ENCODE results near the gene CNOT4.
"Not testable (repeated sequence)": the region's sequence is repeated elsewhere in the genome, so short reads cannot be mapped to it uniquely, and the experiment has no call there.

The CNOT4 gene

DNA sequence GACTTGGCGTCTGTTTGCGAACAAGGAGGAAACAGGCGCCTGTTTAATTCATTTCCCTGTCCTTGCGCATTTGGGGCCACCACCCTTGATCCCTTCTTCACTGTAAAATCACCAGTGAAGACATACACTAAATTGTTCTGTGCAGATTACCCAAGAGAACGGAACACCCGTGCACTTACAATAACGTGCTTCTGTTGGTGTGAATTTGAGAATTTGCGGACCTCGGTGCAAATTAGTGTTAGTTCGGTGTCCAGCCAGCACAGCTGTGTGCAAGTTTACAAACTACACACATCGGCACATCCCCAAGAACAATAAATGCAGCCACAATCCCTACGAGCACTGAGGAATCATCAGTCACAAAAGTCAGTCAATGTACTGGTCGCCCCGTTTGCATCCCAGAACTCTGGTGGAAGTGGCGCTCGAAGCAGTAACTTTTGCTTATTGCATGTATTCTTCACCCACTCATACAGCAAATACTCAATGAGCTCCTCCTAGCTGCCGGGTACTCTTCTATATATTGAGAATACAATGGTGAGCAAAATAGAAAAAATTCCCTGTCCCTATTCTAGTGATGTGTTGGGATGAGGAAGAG, 786 bp upstream of the CNOT4 start:
- no peak for DNase-seq

DNA sequence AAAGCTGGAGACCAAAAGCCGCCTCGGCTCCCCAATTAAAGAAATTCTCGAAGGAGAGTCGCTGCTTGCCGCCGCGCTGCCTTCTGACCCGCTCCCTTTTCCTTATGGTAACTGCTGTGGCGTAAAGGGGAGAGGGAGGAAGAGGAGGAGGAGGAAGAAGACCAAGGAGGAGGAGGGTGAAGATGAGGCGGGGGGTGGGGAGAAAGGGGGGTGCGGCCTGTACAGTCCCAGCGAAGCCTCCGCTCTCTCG, 388 bp downstream of the CNOT4 start:
- no peak for DNase-seq

- no peak for DNase-seq
These were observed 866 bp downstream of the CNOT4 start for GRCh38 chr7:135508883-135509588.

DNA sequence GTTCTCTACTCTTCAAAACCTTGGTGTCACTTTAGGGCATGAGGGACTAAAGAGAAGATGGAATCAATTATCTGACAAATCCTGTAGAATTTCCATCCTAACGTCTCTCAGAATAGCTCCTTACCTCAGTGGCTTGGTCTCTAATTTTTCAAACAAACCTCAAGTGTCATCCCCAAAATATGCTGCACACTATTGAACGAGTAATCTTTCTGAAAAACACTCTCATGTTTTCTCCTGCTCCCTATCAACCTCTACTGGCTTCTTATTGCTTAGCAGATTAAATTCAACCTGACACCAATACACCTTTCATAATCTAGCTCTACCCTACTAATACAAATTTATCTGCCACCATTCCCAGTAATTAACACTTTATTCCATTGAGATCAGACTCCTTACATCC, 8.5 kb downstream of the CNOT4 start:
- no peak for DNase-seq

DNA sequence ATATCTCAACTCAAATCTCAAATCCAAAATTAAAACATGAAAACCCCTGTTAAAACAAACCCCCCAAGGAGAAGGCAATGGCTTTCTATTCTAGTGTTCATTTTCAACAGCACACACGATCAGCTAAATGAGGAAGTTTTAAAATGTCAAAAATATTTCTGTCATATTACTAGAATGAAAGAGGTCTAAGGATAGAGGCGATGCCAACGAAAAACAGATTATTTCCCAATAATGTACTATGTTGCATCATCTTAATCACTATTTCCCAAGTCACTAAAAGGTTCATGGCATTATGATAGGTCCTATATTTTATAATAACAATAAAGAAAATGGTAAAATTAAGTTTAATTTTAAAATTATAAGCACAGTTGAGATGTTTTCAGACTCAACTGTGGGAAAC, 10.1 kb downstream of the CNOT4 start:
- DNase-seq, result no peak

- DNase-seq, result not testable (repeated sequence)
These were observed 12.7 kb downstream of the CNOT4 start for GRCh38 chr7:135497161-135497560.

GRCh38 chr7:135493362-135493761, 16.5 kb downstream of the CNOT4 start:
- DNase-seq, result no peak

DNA sequence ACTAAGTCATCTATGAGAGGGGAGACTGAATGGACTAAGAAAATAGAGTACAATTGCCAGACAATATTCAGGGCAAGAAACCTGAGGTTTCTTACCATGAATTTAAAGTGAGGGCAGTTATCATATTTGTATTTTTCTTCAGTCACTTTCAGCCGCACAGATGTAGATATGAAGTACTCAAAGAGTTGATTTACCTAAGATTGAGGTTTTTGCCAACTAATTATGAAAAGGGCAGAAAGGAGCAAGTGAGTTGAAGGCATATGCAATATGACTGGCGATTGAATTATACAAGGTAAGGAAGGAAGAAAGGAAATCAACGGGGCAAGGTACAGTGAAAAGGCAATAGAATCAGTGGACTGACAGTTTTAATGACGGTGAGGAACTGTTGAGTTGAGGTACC, 17.8 kb downstream of the CNOT4 start:
- DNase-seq, result no peak

- no peak for DNase-seq
These were observed 19.1 kb downstream of the CNOT4 start for GRCh38 chr7:135490783-135491182.

DNA sequence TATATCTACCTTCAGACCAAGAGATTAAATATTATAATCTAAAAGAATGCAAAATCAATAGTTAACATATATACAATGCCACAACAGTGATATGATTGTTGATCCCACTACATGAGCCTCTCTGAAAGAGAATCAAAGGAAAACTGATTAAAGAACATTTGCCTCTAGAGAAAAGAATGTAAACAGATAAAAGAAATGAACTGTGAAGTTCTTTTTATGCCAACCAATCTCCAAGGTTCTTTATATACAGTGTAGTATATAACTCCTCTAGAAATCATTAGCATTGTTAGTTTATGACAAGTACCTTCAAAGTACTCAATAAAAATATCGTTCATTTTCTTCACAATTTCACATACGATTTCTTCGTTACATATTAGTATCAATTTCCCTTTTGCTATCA, 20.1 kb downstream of the CNOT4 start:
- no peak for DNase-seq

- DNase-seq, result no peak
These were observed 23.5 kb downstream of the CNOT4 start for GRCh38 chr7:135486261-135486920.

- DNase-seq, result no peak
These were observed 28.3 kb downstream of the CNOT4 start for GRCh38 chr7:135481598-135481979.

- no peak for DNase-seq
These were observed 28.8 kb downstream of the CNOT4 start for GRCh38 chr7:135480966-135481597.

- DNase-seq, result no peak
These were observed 34.4 kb downstream of the CNOT4 start for GRCh38 chr7:135475521-135475920.

GRCh38 chr7:135469705-135470104, 40.2 kb downstream of the CNOT4 start:
- DNase-seq, result not testable (repeated sequence)

GRCh38 chr7:135467207-135467711, 42.6 kb downstream of the CNOT4 start:
- no peak for DNase-seq

DNA sequence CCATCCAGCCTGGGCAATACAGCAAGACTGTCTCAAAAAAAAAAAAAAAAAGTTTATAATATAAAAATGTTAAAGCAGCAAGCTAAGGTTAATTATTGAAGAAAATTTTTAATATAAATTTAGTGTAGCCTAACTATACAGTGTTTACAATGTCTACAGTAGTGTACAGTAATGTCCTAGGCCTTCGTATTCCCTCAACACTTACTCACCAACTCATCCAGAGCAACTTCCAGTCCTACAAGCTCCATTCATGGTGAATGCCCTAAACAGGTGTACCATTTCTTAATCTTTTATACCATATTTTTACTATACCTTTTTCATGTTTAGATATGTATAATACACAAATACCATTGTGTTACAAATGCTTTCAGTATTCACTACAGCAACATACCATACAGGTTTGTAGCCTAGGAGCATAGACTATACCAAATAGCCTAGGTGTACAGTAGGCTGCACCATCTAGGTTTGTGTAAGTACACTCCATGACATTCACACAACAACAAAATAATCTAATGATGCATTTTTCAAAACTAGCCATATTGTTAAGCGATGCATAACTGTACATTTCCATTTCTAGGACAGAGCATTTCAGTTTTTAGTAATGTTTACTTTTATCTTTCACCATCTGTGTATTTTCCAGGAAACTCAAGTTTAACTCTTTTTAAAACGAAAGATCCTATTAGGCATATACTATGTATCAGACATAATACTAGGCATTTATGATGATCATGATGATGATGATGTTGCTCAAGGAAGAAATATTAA, 43.3 kb downstream of the CNOT4 start:
- DNase-seq, result no peak

- DNase-seq, result no peak
These were observed 46.0 kb downstream of the CNOT4 start for GRCh38 chr7:135463908-135464307.

GRCh38 chr7:135459951-135460567, 49.8 kb downstream of the CNOT4 start:
- no peak for DNase-seq

DNA sequence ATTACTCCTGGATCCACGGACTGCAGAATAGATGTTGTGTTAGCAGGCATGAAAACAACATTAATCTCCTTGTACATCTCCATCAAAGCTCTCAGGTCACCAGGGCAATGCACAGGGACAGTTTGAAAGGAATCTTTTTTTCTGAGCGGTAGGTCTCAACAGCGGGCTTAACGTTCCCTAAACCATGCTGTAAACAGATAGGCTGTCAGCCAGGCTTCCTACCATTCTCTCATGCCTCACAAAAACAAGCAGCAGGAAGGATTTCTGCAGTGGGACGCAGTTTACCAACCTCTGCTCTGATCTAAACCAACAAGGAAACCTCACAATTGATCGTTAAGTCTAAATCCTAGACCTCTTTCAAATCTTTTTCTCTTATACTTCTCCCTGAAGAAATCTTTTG, 50.8 kb downstream of the CNOT4 start:
- DNase-seq, result no peak

DNA sequence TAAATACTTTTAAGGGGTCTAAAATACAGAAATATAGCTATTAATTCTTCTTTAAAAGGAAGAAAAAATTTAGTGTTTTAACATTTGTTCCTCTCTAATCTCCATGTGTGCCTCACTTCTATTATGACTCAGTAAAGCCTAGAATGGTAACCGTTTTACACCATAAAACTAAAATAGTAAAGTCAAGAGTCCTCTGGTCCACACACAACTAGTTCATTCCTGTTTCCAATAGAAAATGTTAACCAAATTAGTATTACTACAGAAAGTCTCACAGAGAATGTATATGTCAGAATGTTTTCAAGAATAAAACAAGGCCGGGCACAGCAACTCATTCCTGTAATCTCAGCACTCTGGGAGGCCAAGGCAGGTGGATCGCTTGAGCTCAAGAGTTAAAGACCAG, 55.8 kb downstream of the CNOT4 start:
- DNase-seq, result no peak

GRCh38 chr7:135449436-135449835, 60.5 kb downstream of the CNOT4 start:
- no peak for DNase-seq

GRCh38 chr7:135448753-135449152, 61.1 kb downstream of the CNOT4 start:
- no peak for DNase-seq

All from DMS153 (cell line).